ENCODE data around the gene MAS1.
"Not testable (repeated sequence)": the region's sequence is repeated elsewhere in the genome, so short reads cannot be mapped to it uniquely, and the experiment has no call there.

The MAS1 gene

GRCh38 chr6:159919800-159920199 lies 29.0 kb downstream of the MAS1 start:
- Histone ChIP-seq H3K4me3 (ENCODE audit: low read depth, low read length) (no peak overlapping the region), H3K9me3 (ENCODE audit: control insufficient read depth, insufficient read depth, low read length) (no peaks in the 10 kb centered on the region), H3K4me1 (ENCODE audit: control insufficient read depth, insufficient read depth, low read length) (no peaks in the 10 kb centered on the region), H3K27me3 (ENCODE audit: control insufficient read depth, insufficient read depth, low read length) (no peaks in the 10 kb centered on the region), H3K9ac (ENCODE audit: low read depth, low read length) (no peak overlapping the region), H3K36me3 (ENCODE audit: control insufficient read depth, insufficient read depth, low read length) (no peaks in the 10 kb centered on the region)

- H3K36me3 ChIP-seq (ENCODE audit: control insufficient read depth, insufficient read depth, low read length); H3K4me1 ChIP-seq (ENCODE audit: control insufficient read depth, insufficient read depth, low read length); H3K9ac ChIP-seq (ENCODE audit: low read depth, low read length); H3K4me3 ChIP-seq (ENCODE audit: low read depth, low read length); H3K27me3 ChIP-seq (ENCODE audit: control insufficient read depth, insufficient read depth, low read length); H3K9me3 ChIP-seq (ENCODE audit: control insufficient read depth, insufficient read depth, low read length): not testable (repeated sequence)
These were observed 33.4 kb downstream of the MAS1 start for GRCh38 chr6:159924150-159924549.

GRCh38 chr6:159926542-159927203 lies 35.9 kb downstream of the MAS1 start:
- H3K27me3 ChIP-seq (ENCODE audit: control insufficient read depth, insufficient read depth, low read length) = no peaks in the 10 kb centered on the region
- H3K9ac ChIP-seq (ENCODE audit: low read depth, low read length) = no peak overlapping the region
- no peaks in the 10 kb centered on the region for H3K4me1 ChIP-seq (ENCODE audit: control insufficient read depth, insufficient read depth, low read length)
- no peaks in the 10 kb centered on the region for H3K36me3 ChIP-seq (ENCODE audit: control insufficient read depth, insufficient read depth, low read length)
- H3K4me3 ChIP-seq (ENCODE audit: low read depth, low read length) = no peak overlapping the region
- no peaks in the 10 kb centered on the region for H3K9me3 ChIP-seq (ENCODE audit: control insufficient read depth, insufficient read depth, low read length)

- Histone ChIP-seq H3K27me3 (ENCODE audit: control insufficient read depth, insufficient read depth, low read length) (no peaks in the 10 kb centered on the region), H3K36me3 (ENCODE audit: control insufficient read depth, insufficient read depth, low read length) (no peaks in the 10 kb centered on the region), H3K4me3 (ENCODE audit: low read depth, low read length) (no peak overlapping the region), H3K9me3 (ENCODE audit: control insufficient read depth, insufficient read depth, low read length) (no peaks in the 10 kb centered on the region), H3K4me1 (ENCODE audit: control insufficient read depth, insufficient read depth, low read length) (no peaks in the 10 kb centered on the region), H3K9ac (ENCODE audit: low read depth, low read length) (no peak overlapping the region)
These were observed 39.0 kb downstream of the MAS1 start for GRCh38 chr6:159929819-159930218.

GRCh38 chr6:159931112-159931511 lies 40.3 kb downstream of the MAS1 start:
- Histone ChIP-seq H3K4me3 (ENCODE audit: low read depth, low read length) (no peak overlapping the region), H3K9ac (ENCODE audit: low read depth, low read length) (no peak overlapping the region), H3K36me3 (ENCODE audit: control insufficient read depth, insufficient read depth, low read length) (no peaks in the 10 kb centered on the region), H3K9me3 (ENCODE audit: control insufficient read depth, insufficient read depth, low read length) (no peaks in the 10 kb centered on the region), H3K4me1 (ENCODE audit: control insufficient read depth, insufficient read depth, low read length) (no peaks in the 10 kb centered on the region), H3K27me3 (ENCODE audit: control insufficient read depth, insufficient read depth, low read length) (no peaks in the 10 kb centered on the region)

- Histone ChIP-seq H3K4me1 (ENCODE audit: control insufficient read depth, insufficient read depth, low read length) (no peaks in the 10 kb centered on the region), H3K36me3 (ENCODE audit: control insufficient read depth, insufficient read depth, low read length) (no peaks in the 10 kb centered on the region), H3K9me3 (ENCODE audit: control insufficient read depth, insufficient read depth, low read length) (no peaks in the 10 kb centered on the region), H3K27me3 (ENCODE audit: control insufficient read depth, insufficient read depth, low read length) (no peaks in the 10 kb centered on the region), H3K4me3 (ENCODE audit: low read depth, low read length) (no peak overlapping the region), H3K9ac (ENCODE audit: low read depth, low read length) (no peak overlapping the region)
These were observed 41.1 kb downstream of the MAS1 start for GRCh38 chr6:159931846-159932245.

- Histone ChIP-seq H3K9ac (ENCODE audit: low read depth, low read length) (no peak overlapping the region), H3K9me3 (ENCODE audit: control insufficient read depth, insufficient read depth, low read length) (no peaks in the 10 kb centered on the region), H3K27me3 (ENCODE audit: control insufficient read depth, insufficient read depth, low read length) (no peaks in the 10 kb centered on the region), H3K4me3 (ENCODE audit: low read depth, low read length) (no peak overlapping the region), H3K4me1 (ENCODE audit: control insufficient read depth, insufficient read depth, low read length) (no peaks in the 10 kb centered on the region), H3K36me3 (ENCODE audit: control insufficient read depth, insufficient read depth, low read length) (no peaks in the 10 kb centered on the region)
These were observed 42.3 kb downstream of the MAS1 start for GRCh38 chr6:159933077-159933476.

GRCh38 chr6:159934181-159934580 lies 43.4 kb downstream of the MAS1 start:
- Histone ChIP-seq H3K27me3 (ENCODE audit: control insufficient read depth, insufficient read depth, low read length) (no peaks in the 10 kb centered on the region), H3K4me3 (ENCODE audit: low read depth, low read length) (no peak overlapping the region), H3K9ac (ENCODE audit: low read depth, low read length) (no peak overlapping the region), H3K36me3 (ENCODE audit: control insufficient read depth, insufficient read depth, low read length) (no peaks in the 10 kb centered on the region), H3K4me1 (ENCODE audit: control insufficient read depth, insufficient read depth, low read length) (no peaks in the 10 kb centered on the region), H3K9me3 (ENCODE audit: control insufficient read depth, insufficient read depth, low read length) (no peaks in the 10 kb centered on the region)

GRCh38 chr6:159935065-159935464 lies 44.3 kb downstream of the MAS1 start:
- Histone ChIP-seq H3K9me3 (ENCODE audit: control insufficient read depth, insufficient read depth, low read length) (no peaks in the 10 kb centered on the region), H3K36me3 (ENCODE audit: control insufficient read depth, insufficient read depth, low read length) (no peaks in the 10 kb centered on the region), H3K4me1 (ENCODE audit: control insufficient read depth, insufficient read depth, low read length) (no peaks in the 10 kb centered on the region), H3K27me3 (ENCODE audit: control insufficient read depth, insufficient read depth, low read length) (no peaks in the 10 kb centered on the region), H3K9ac (ENCODE audit: low read depth, low read length) (no peak overlapping the region), H3K4me3 (ENCODE audit: low read depth, low read length) (no peak overlapping the region)

- Histone ChIP-seq H3K27me3 (ENCODE audit: control insufficient read depth, insufficient read depth, low read length) (no peaks in the 10 kb centered on the region), H3K4me1 (ENCODE audit: control insufficient read depth, insufficient read depth, low read length) (no peaks in the 10 kb centered on the region), H3K36me3 (ENCODE audit: control insufficient read depth, insufficient read depth, low read length) (no peaks in the 10 kb centered on the region), H3K4me3 (ENCODE audit: low read depth, low read length) (no peak overlapping the region), H3K9ac (ENCODE audit: low read depth, low read length) (no peak overlapping the region), H3K9me3 (ENCODE audit: control insufficient read depth, insufficient read depth, low read length) (no peaks in the 10 kb centered on the region)
These were observed 44.8 kb downstream of the MAS1 start for GRCh38 chr6:159935633-159936032.

- H3K9ac ChIP-seq (ENCODE audit: low read depth, low read length) = no peak overlapping the region
These were observed 48.8 kb downstream of the MAS1 start for GRCh38 chr6:159939591-159940016.

More at GRCh38 chr6:159939591-159940016, 48.8 kb downstream of the MAS1 start:
- H3K27me3 ChIP-seq (ENCODE audit: control insufficient read depth, insufficient read depth, low read length) = no peaks in the 10 kb centered on the region
- H3K9me3 ChIP-seq (ENCODE audit: control insufficient read depth, insufficient read depth, low read length) = peaks cover 4% of the 10 kb centered on the region
- H3K4me1 ChIP-seq (ENCODE audit: control insufficient read depth, insufficient read depth, low read length) = no peaks in the 10 kb centered on the region
- H3K4me3 ChIP-seq (ENCODE audit: low read depth, low read length) = no peak overlapping the region
- no peaks in the 10 kb centered on the region for H3K36me3 ChIP-seq (ENCODE audit: control insufficient read depth, insufficient read depth, low read length)
